Esophagus squamous epithelium (tissue), 5 donors: Measurements from ENCODE around the gene HGF. TPM values are rescaled to one million over a fixed set of nuclear protein-coding genes. Genes with fewer than 3 reads are reported as not detected.

Source experiments
- DNase-seq: peaks from one replicate; lab custom pipeline; 2025; lab: John Stamatoyannopoulos, UW
- H3K27ac ChIP-seq, 4 donors: fragments of 200-600 bp; sonication (generic); one replicate each; pipeline ENCODE4 v1.5.1; 2016 to 2019; ENCODE audit warnings: mild to moderate bottlenecking in 1 of 4
- H3K27me3 ChIP-seq, 4 donors: fragments of 200-600 bp; sonication (generic); 1 replicate in 3 of 4; 2 replicates in 1 of 4; pipeline versions ENCODE4 v1.5.1 to v1.6.0; 2017 to 2021; ENCODE audit warnings: antibody characterized with exemption in 1 of 4
- H3K36me3 ChIP-seq, 3 donors: fragments of 200-600 bp; sonication (generic); one replicate each; pipeline ENCODE4 v1.5.1; 2016 to 2019
- H3K4me1 ChIP-seq, 3 donors: fragments of 200-600 bp; sonication (generic); one replicate each; pipeline ENCODE4 v1.5.1; 2017 to 2019
- H3K4me3 ChIP-seq, 4 donors: fragments of 200-600 bp; sonication (generic); 1 replicate in 3 of 4; 2 replicates in 1 of 4; pipeline ENCODE4 v1.5.1; 2016 to 2019; ENCODE audit warnings: mild to moderate bottlenecking in 2 of 4, moderate library complexity in 1 of 4
- H3K9me3 ChIP-seq, 3 donors: fragments of 200-600 bp; sonication (generic); one replicate each; pipeline ENCODE4 v1.5.1; 2016 to 2019
- POLR2A ChIP-seq, 4 donors: fragments of 450-650 bp; IDR thresholded peaks; one replicate each; pipeline ENCODE4 v1.6.1; 2017; ENCODE audit warnings: antibody characterized with exemption in 4 of 4, mild to moderate bottlenecking in 4 of 4, moderate library complexity in 3 of 4
- WGBS, 2 donors: methylation state at CpG; one replicate each; pipeline ENCODE4 v1.1.5; 2018; 5-methylcytosine and 5-hydroxymethylcytosine counted together
- intact Hi-C: fragments of 100-400 bp; cut with DNase I; formaldehyde crosslinking; loops from one replicate; pipeline ENCODE4 v1.15.0; 2022
- total RNA-seq, 4 donors: library from RNA; depleted of rRNA; stranded (reverse); fragments of >200 nt; gene quantifications; one replicate each; pipeline ENCODE4 v1.1.0, GENCODE V29; 2016
- TF ChIP-seq, protein P1 (sequence below), 6 experiments: fragments of 450-650 bp in 4 of 6; fragments of 200-600 bp in 2 of 6; sonication (generic) in 2 of 6; IDR thresholded peaks; one replicate each; pipeline ENCODE4 v1.5.1; 2016 to 2019; ENCODE audit warnings: antibody characterized with exemption in 6 of 6, mild to moderate bottlenecking in 4 of 6, moderate library complexity in 4 of 6
- donor health status: DM: yes; HTN: yes; CAD: no.

HGF gene
- total RNA-seq, 4 donors from 2014 or later = 0.30 to 4.4 (median 0.95) TPM

DNA sequence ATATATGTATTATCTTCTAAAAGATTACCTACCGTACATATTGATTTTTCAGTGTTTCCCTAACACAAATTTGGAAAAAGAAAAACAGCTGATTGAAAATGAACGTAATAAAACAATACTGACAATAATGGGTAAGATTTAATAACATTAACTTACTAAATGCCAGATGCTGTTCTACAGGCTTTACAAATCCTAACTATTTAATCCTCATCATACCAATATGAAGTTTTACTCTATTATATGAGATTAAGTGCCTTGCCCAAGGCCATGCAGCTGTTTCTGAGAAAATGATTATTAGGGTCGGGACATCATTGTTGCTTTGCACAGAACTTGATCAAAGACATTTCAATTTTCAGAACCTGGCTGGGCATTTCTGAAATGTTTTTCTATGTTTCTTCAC, 104.6 kb downstream of the HGF start:
- no peak overlapping the region for H3K4me3 ChIP-seq
- H3K27me3 ChIP-seq = no peaks in the 10 kb centered on the region
- 32 to 39% methylated on average over 3 of the region's 3 CpGs for WGBS, 2 donors
- TF ChIP-seq, protein P1, sequence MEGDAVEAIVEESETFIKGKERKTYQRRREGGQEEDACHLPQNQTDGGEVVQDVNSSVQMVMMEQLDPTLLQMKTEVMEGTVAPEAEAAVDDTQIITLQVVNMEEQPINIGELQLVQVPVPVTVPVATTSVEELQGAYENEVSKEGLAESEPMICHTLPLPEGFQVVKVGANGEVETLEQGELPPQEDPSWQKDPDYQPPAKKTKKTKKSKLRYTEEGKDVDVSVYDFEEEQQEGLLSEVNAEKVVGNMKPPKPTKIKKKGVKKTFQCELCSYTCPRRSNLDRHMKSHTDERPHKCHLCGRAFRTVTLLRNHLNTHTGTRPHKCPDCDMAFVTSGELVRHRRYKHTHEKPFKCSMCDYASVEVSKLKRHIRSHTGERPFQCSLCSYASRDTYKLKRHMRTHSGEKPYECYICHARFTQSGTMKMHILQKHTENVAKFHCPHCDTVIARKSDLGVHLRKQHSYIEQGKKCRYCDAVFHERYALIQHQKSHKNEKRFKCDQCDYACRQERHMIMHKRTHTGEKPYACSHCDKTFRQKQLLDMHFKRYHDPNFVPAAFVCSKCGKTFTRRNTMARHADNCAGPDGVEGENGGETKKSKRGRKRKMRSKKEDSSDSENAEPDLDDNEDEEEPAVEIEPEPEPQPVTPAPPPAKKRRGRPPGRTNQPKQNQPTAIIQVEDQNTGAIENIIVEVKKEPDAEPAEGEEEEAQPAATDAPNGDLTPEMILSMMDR (IDR thresholded peaks at IDR 0.05) = no peak
- TF ChIP-seq POLR2A (IDR thresholded peaks at IDR 0.05) = no peak
- H3K9me3 ChIP-seq = no peaks in the 10 kb centered on the region
- intact Hi-C loops = no loop called here
- H3K4me1 ChIP-seq = no peaks in the 10 kb centered on the region
- no peak for DNase-seq
- no peaks in the 10 kb centered on the region for H3K36me3 ChIP-seq
- H3K27ac ChIP-seq = no peak overlapping the region

DNA sequence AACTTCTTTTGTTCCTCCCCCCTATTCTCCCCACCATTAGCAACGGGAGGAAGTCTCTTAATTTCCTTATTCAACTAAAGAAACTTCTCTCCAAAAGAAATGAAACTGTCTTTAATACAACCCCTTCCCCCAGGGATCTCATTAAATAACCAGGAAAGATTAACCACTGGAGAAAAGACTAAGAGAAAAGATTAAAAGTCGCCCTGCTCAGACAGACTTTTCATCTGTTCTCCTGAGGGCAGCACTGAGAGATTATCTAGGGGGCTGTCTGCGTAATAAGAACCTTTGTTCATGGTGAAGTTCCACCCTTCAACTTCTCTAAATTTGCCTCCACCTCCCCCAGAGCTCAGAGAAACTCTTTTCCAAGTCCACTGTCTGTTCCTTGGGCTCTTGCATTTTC, 105.5 kb downstream of the HGF start:
- WGBS, 2 donors = 51 to 61% methylated on average over 3 of the region's 3 CpGs
- H3K4me1 ChIP-seq = no peaks in the 10 kb centered on the region
- H3K36me3 ChIP-seq = no peaks in the 10 kb centered on the region
- H3K4me3 ChIP-seq = no peak overlapping the region
- no peak for TF ChIP-seq POLR2A (IDR thresholded peaks at IDR 0.05)
- TF ChIP-seq, protein P1 (IDR thresholded peaks at IDR 0.05) = no peak
- H3K27me3 ChIP-seq = no peaks in the 10 kb centered on the region
- no peaks in the 10 kb centered on the region for H3K9me3 ChIP-seq
- DNase-seq = no peak
- intact Hi-C loops = no loop called here
- no peak overlapping the region for H3K27ac ChIP-seq

DNA sequence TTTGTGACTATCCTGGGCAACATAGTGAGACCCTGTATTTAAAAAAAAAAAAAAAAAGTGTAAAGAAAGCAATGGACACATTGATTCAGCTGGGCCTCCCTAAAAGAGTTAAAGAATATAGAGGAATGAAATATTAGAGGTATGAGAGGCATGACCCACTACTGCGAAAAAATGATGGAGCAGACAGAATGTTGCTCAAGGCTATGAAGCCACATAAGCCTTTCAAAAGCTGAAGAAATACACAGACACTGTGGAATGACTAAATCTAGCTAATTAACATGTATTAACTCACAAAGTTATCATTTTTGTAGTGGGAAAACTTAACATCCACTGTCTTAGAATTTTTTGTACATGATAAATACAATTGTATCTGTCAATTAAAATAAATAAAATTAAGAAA, 107.3 kb downstream of the HGF start:
- no peak overlapping the region for H3K4me3 ChIP-seq
- H3K9me3 ChIP-seq = no peaks in the 10 kb centered on the region
- TF ChIP-seq, protein P1 (IDR thresholded peaks at IDR 0.05) = no peak
- TF ChIP-seq POLR2A (IDR thresholded peaks at IDR 0.05) = no peak
- H3K27ac ChIP-seq = no peak overlapping the region
- H3K4me1 ChIP-seq = no peaks in the 10 kb centered on the region
- no peaks in the 10 kb centered on the region for H3K36me3 ChIP-seq
- H3K27me3 ChIP-seq = no peaks in the 10 kb centered on the region
- no peak for DNase-seq
- intact Hi-C loops = no loop called here
- 44 to 62% methylated on average over 1 of the region's 1 CpG for WGBS, 2 donors

DNA sequence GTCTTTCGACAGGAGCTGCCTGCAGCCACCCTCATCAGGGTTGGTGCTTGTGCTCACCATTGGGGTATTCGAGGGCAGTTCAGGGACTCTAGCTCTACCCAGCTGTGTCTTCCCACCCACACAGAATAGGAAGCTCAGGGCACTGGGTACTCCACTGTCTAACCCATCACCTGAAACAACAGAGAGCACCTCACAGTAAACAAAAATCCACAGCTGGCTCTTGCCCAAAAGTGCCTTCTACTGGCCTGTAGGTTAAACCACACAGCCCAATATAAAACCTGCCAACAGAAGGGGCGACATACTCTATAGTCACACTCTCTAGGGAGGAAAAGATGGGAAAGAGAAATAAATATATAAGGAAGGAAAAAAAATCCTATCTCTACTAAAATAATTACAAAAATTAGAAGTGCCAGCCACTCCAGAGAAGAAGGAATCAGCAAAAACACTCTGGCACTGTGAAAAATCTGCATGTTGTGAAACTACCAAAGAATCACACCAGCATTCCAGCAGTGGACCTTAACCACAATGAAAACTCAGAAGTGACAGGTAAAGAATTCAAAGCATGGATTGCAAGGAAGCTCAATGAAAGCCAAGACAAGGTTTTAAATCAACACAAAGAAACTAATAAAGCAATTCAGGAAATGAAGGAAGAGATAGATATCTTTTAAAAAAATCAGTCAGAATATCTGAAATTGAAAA, 110.0 kb downstream of the HGF start:
- Histone ChIP-seq H3K4me3 (no peak overlapping the region), H3K27me3 (no peaks in the 10 kb centered on the region), H3K27ac (no peak overlapping the region), H3K4me1 (no peaks in the 10 kb centered on the region), H3K9me3 (no peaks in the 10 kb centered on the region), H3K36me3 (no peaks in the 10 kb centered on the region)
- 92 to 93% methylated on average over 2 to 3 of the region's 3 CpGs for WGBS, 2 donors
- TF ChIP-seq POLR2A (IDR thresholded peaks at IDR 0.05) = no peak
- TF ChIP-seq, protein P1 (IDR thresholded peaks at IDR 0.05) = no peak
- intact Hi-C loops = no loop called here
- no peak for DNase-seq

DNA sequence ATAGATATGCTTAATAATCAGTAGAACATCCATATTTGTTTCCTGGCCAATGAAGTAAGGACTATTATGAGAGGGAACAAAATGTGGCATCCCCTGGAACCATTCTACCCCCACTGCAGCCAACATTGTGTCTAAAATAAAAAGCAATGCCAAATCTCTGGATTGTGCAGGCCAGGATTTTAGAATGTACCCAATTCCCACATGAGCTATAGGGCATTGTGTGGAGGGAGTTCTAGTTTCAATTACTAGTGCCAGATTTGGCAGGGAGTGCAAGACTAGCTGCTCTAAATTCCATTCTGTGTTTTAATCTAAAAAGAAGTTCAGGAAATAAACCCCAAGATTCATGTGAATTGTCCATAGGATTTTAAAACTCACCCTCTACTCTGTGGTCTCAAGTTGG, 112.3 kb downstream of the HGF start:
- Histone ChIP-seq H3K36me3 (no peaks in the 10 kb centered on the region), H3K4me1 (no peaks in the 10 kb centered on the region), H3K4me3 (no peak overlapping the region), H3K9me3 (peaks cover 0 to 4% (median 0%) of the 10 kb centered on the region in 3 donors), H3K27me3 (no peaks in the 10 kb centered on the region), H3K27ac (no peak overlapping the region)
- TF ChIP-seq, protein P1 (IDR thresholded peaks at IDR 0.05) = no peak
- TF ChIP-seq POLR2A (IDR thresholded peaks at IDR 0.05) = no peak
- no peak for DNase-seq
- intact Hi-C loops = no loop called here
